Measurements from ENCODE around the gene ERG28.
A peak's percentile ranks its signal among the peaks of the same experiment; 100 is the strongest.

The ERG28 gene

GRCh38 chr14:75685910-75686309, 25.2 kb upstream of the ERG28 start:
- Histone ChIP-seq H3K4me3 (ENCODE audit: low read length) (no peak overlapping the region), H3K36me3 (ENCODE audit: insufficient read depth, low read length) (peaks cover 45% of the 10 kb centered on the region), H3K4me1 (ENCODE audit: insufficient read depth, low read length) (no peaks in the 10 kb centered on the region), H3K9me3 (ENCODE audit: low read length) (no peaks in the 10 kb centered on the region), H3K27me3 (ENCODE audit: insufficient read depth, low read length) (no peaks in the 10 kb centered on the region), H2AFZ (ENCODE audit: low read depth, low read length) (no peak overlapping the region)

DNA sequence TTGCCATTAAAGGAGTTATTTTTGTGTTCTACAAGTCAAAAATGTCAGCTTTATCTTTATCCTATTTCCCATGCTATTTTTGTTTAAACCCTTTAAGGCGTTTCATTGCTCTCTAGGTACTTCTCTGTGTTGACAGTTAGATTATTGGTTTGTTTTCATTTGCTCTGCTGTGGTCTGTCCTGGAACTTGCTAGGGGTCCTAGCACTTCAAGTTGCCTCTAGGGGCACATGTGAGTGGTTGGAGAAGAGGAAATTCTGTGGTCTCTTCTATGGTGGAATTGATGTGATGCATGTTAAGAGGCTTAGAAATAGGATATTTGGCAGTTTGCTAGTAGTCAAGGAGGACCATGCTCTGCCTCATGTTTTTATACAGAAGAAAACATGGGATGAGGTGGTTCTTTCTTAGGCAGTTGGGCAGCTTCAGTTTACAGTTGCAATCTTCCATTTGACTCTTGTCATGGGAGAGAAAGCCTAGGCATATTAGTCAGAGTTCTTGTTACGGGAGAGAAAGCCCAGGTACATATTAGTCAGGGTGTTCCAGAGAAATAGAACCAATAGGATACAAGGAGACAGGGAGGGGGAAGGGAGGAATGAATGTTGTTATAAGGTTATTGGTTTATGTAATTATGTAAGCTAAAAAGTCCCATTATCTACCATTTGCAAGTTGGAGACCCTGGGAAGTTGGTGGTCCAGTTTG, 14.7 kb upstream of the ERG28 start:
- Histone ChIP-seq H3K27me3 (ENCODE audit: insufficient read depth, low read length) (no peaks in the 10 kb centered on the region), H3K4me1 (ENCODE audit: insufficient read depth, low read length) (no peaks in the 10 kb centered on the region), H3K36me3 (ENCODE audit: insufficient read depth, low read length) (peaks cover 12% of the 10 kb centered on the region), H3K4me3 (ENCODE audit: low read length) (no peak overlapping the region), H3K9me3 (ENCODE audit: low read length) (peaks cover 3% of the 10 kb centered on the region), H2AFZ (ENCODE audit: low read depth, low read length) (no peak overlapping the region)

DNA sequence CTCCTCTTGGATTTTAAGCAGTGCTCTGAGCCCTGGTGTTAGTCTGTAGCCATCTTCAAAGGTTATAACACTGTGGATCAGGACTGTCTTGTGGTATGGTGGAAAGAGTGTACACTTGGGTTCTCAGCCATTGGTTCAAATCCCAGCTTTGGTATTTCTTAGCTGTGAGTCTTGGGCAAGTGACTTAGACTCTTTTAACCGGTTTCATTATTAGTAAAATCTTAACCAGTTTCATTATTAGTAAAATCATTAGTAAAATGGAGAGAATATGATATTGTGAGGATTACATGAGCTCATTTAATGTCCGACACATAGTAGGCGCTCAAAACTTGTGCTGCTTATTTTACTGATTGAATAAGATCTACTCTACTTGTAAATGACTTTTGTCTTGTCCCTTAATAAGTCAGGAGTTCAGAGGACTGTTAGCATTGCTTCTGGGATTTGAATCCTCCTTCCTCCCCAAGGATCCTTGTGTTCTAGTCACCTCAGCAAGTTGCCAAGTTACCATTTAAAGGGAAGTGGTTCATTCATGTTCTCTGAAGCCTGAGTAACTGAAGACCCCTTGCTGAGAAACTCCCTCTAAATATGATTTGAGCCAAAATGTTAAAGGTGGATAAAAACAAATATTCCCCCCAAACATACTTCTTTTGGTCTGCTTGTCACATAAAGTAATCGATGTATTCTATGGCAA, 12.8 kb upstream of the ERG28 start:
- Histone ChIP-seq H3K36me3 (ENCODE audit: insufficient read depth, low read length) (peaks cover 27% of the 10 kb centered on the region), H3K4me1 (ENCODE audit: insufficient read depth, low read length) (no peaks in the 10 kb centered on the region)

GRCh38 chr14:75672605-75673192, 12.0 kb upstream of the ERG28 start:
- no peaks in the 10 kb centered on the region for H3K4me1 ChIP-seq (ENCODE audit: insufficient read depth, low read length)
- H3K27me3 ChIP-seq (ENCODE audit: insufficient read depth, low read length), result no peaks in the 10 kb centered on the region
- H2AFZ ChIP-seq (ENCODE audit: low read depth, low read length), result no peak overlapping the region
- peaks cover 7% of the 10 kb centered on the region for H3K9me3 ChIP-seq (ENCODE audit: low read length)
- H3K36me3 ChIP-seq (ENCODE audit: insufficient read depth, low read length), result peaks cover 27% of the 10 kb centered on the region
- no peak overlapping the region for H3K4me3 ChIP-seq (ENCODE audit: low read length)

More for the DNA sequence above, 12.8 kb upstream of the ERG28 start:
- H3K9me3 ChIP-seq (ENCODE audit: low read length), result peaks cover 7% of the 10 kb centered on the region
- H3K4me3 ChIP-seq (ENCODE audit: low read length), result no peak overlapping the region
- H3K27me3 ChIP-seq (ENCODE audit: insufficient read depth, low read length), result no peaks in the 10 kb centered on the region
- H2AFZ ChIP-seq (ENCODE audit: low read depth, low read length), result no peak overlapping the region

GRCh38 chr14:75667099-75667765, 6.6 kb upstream of the ERG28 start:
- no peak overlapping the region for H2AFZ ChIP-seq (ENCODE audit: low read depth, low read length)
- peaks cover 3% of the 10 kb centered on the region for H3K4me1 ChIP-seq (ENCODE audit: insufficient read depth, low read length)
- H3K27me3 ChIP-seq (ENCODE audit: insufficient read depth, low read length), result no peaks in the 10 kb centered on the region
- H3K36me3 ChIP-seq (ENCODE audit: insufficient read depth, low read length), result peaks cover 46% of the 10 kb centered on the region
- H3K9me3 ChIP-seq (ENCODE audit: low read length), result peaks cover 5% of the 10 kb centered on the region
- no peak overlapping the region for H3K4me3 ChIP-seq (ENCODE audit: low read length)

DNA sequence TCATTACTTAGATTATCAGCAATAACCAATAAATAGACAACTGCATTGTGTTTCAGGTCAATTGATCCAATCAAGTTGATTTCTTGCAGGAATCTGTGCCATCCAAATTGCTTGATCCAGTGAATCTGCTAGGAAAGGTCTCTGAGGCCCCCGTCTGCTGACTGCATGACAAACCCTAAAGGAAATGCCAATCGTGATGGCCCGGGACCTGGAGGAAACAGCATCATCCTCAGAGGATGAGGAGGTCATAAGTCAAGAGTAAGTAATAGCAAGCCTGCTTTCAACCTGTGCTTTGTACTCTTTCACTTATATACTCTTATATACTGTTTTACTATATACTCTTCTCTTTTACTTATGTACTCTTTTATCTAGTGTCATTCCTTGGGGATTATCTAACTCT, 2.3 kb upstream of the ERG28 start:
- no peak overlapping the region for H3K4me3 ChIP-seq (ENCODE audit: low read length)
- no peaks in the 10 kb centered on the region for H3K9me3 ChIP-seq (ENCODE audit: low read length)
- no peak overlapping the region for H2AFZ ChIP-seq (ENCODE audit: low read depth, low read length)
- H3K36me3 ChIP-seq (ENCODE audit: insufficient read depth, low read length), result peaks cover 24% of the 10 kb centered on the region
- H3K4me1 ChIP-seq (ENCODE audit: insufficient read depth, low read length), result peaks cover 15% of the 10 kb centered on the region
- no peaks in the 10 kb centered on the region for H3K27me3 ChIP-seq (ENCODE audit: insufficient read depth, low read length)

DNA sequence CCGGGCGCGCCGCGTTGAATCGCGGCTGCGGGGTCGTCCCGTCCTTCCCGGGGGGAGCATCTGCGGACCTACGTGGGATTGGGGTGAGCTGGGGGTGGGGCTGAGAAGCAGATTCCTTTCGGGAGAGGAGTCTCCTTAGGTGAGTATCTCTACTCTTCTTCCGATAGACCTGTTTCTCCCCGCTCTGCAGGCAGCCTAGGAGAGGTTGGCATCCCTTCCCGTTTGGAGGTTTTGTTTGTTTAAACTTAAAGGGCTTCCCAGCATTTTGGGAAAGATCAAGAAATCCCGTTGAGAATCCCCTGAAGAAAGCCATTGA, 781 bp upstream of the ERG28 start:
- Histone ChIP-seq H3K27me3 (ENCODE audit: insufficient read depth, low read length) (no peaks in the 10 kb centered on the region), H2AFZ (ENCODE audit: low read depth, low read length) (peak overlapping the region; percentile 94), H3K9me3 (ENCODE audit: low read length) (no peaks in the 10 kb centered on the region), H3K4me1 (ENCODE audit: insufficient read depth, low read length) (peaks cover 15% of the 10 kb centered on the region), H3K4me3 (ENCODE audit: low read length) (peak overlapping the region; percentile 93), H3K36me3 (ENCODE audit: insufficient read depth, low read length) (peaks cover 30% of the 10 kb centered on the region)

- peaks cover 15% of the 10 kb centered on the region for H3K4me1 ChIP-seq (ENCODE audit: insufficient read depth, low read length)
- peak overlapping the region; percentile 94 for H2AFZ ChIP-seq (ENCODE audit: low read depth, low read length)
- no peaks in the 10 kb centered on the region for H3K27me3 ChIP-seq (ENCODE audit: insufficient read depth, low read length)
- peak overlapping the region; percentile 93 for H3K4me3 ChIP-seq (ENCODE audit: low read length)
- H3K9me3 ChIP-seq (ENCODE audit: low read length), result no peaks in the 10 kb centered on the region
- H3K36me3 ChIP-seq (ENCODE audit: insufficient read depth, low read length), result peaks cover 35% of the 10 kb centered on the region
These were observed 442 bp downstream of the ERG28 start for GRCh38 chr14:75660238-75660629.

DNA sequence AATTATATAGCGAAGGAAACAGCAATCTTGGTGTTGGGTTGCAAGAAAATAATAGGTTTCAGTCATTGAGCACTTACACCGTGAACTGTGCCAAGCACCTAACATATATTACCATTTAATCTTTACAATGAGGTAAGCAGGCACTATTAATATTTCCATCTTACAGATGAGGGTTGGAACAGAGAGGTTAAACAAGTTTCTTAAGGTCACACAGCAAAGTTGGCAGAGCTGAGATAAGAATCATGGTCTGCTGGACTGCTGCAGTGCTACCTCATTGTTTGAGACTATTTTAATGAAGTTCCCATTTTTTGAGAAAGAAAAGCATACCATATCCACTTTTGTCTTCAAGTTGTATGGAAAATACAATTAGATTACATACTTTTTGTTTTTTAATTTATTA, 1.7 kb downstream of the ERG28 start:
- H2AFZ ChIP-seq (ENCODE audit: low read depth, low read length), result no peak overlapping the region
- H3K27me3 ChIP-seq (ENCODE audit: insufficient read depth, low read length), result no peaks in the 10 kb centered on the region
- no peaks in the 10 kb centered on the region for H3K9me3 ChIP-seq (ENCODE audit: low read length)
- H3K4me3 ChIP-seq (ENCODE audit: low read length), result no peak overlapping the region
- peaks cover 33% of the 10 kb centered on the region for H3K36me3 ChIP-seq (ENCODE audit: insufficient read depth, low read length)
- peaks cover 15% of the 10 kb centered on the region for H3K4me1 ChIP-seq (ENCODE audit: insufficient read depth, low read length)

DNA sequence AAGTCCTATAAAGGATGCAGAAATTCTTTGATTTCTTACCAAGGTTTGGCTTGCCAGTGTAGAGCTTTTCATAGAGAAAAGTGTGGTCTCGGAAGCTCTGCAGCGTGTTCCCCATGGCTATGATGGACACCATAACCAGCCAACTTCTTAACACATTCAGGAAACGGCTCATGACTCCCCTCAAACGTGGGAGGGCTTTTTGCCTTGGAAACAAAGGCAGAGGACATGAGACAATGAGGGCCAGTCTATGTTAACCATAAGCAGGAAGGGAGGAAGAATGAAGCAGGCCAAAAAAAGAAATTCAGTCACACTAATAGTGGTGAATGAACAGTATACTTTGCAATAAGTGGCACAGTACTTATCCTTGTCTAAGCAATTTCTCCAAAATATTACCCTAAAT, 3.3 kb downstream of the ERG28 start:
- Histone ChIP-seq H3K9me3 (ENCODE audit: low read length) (no peaks in the 10 kb centered on the region), H3K4me3 (ENCODE audit: low read length) (no peak overlapping the region), H3K36me3 (ENCODE audit: insufficient read depth, low read length) (peaks cover 29% of the 10 kb centered on the region), H2AFZ (ENCODE audit: low read depth, low read length) (no peak overlapping the region), H3K4me1 (ENCODE audit: insufficient read depth, low read length) (peaks cover 12% of the 10 kb centered on the region), H3K27me3 (ENCODE audit: insufficient read depth, low read length) (no peaks in the 10 kb centered on the region)

GRCh38 chr14:75655235-75655634, 5.4 kb downstream of the ERG28 start:
- H3K9me3 ChIP-seq (ENCODE audit: low read length), result no peaks in the 10 kb centered on the region
- no peaks in the 10 kb centered on the region for H3K27me3 ChIP-seq (ENCODE audit: insufficient read depth, low read length)
- peaks cover 50% of the 10 kb centered on the region for H3K36me3 ChIP-seq (ENCODE audit: insufficient read depth, low read length)
- H3K4me3 ChIP-seq (ENCODE audit: low read length), result no peak overlapping the region
- no peak overlapping the region for H2AFZ ChIP-seq (ENCODE audit: low read depth, low read length)
- peaks cover 9% of the 10 kb centered on the region for H3K4me1 ChIP-seq (ENCODE audit: insufficient read depth, low read length)

DNA sequence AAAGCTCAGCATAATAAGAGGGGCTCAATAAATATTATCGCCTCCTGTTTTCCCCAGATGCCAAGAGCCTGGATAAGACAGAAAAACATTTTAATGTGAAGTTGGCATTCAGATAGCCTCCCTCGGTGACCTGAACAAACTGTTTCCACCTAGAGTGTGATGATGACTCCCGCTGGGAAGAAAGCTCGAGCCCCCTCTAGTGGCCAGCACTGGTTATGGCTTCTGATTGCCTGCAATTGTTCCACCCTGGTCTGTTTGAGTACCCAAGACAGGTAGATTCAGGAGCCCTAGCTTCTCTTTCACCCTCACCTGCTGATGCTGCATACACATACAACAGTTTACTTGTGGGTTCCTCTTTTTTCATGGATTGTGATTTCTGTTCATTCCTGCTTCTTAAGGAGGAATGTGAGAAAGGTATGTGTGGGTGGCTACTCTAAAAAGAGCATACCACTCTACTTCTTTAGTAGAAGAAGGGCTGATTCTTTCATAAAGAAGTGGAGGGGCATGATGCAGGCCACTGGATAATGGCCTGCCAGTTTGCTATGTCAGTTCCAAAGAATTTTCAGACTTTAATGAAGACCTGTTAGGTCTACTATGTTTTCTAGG, 6.4 kb downstream of the ERG28 start:
- H2AFZ ChIP-seq (ENCODE audit: low read depth, low read length), result no peak overlapping the region
- H3K4me1 ChIP-seq (ENCODE audit: insufficient read depth, low read length), result no peaks in the 10 kb centered on the region
- H3K4me3 ChIP-seq (ENCODE audit: low read length), result no peak overlapping the region
- no peaks in the 10 kb centered on the region for H3K9me3 ChIP-seq (ENCODE audit: low read length)
- peaks cover 60% of the 10 kb centered on the region for H3K36me3 ChIP-seq (ENCODE audit: insufficient read depth, low read length)
- no peaks in the 10 kb centered on the region for H3K27me3 ChIP-seq (ENCODE audit: insufficient read depth, low read length)

GRCh38 chr14:75653563-75653962, 7.1 kb downstream of the ERG28 start:
- Histone ChIP-seq H3K4me3 (ENCODE audit: low read length) (no peak overlapping the region), H3K27me3 (ENCODE audit: insufficient read depth, low read length) (no peaks in the 10 kb centered on the region), H3K4me1 (ENCODE audit: insufficient read depth, low read length) (peaks cover 2% of the 10 kb centered on the region), H3K36me3 (ENCODE audit: insufficient read depth, low read length) (peaks cover 59% of the 10 kb centered on the region), H2AFZ (ENCODE audit: low read depth, low read length) (no peak overlapping the region), H3K9me3 (ENCODE audit: low read length) (no peaks in the 10 kb centered on the region)

Measured in neuron (in vitro differentiated cells).